ENCODE results near the gene SAC3D1. TPM values are rescaled to one million over a fixed set of nuclear protein-coding genes. Genes with fewer than 3 reads are reported as not detected.
A peak's percentile ranks its signal among the peaks of the same experiment; 100 is the strongest.

The SAC3D1 gene
- total RNA-seq, 1 donor from 2014 or later = 12.6 TPM

DNA sequence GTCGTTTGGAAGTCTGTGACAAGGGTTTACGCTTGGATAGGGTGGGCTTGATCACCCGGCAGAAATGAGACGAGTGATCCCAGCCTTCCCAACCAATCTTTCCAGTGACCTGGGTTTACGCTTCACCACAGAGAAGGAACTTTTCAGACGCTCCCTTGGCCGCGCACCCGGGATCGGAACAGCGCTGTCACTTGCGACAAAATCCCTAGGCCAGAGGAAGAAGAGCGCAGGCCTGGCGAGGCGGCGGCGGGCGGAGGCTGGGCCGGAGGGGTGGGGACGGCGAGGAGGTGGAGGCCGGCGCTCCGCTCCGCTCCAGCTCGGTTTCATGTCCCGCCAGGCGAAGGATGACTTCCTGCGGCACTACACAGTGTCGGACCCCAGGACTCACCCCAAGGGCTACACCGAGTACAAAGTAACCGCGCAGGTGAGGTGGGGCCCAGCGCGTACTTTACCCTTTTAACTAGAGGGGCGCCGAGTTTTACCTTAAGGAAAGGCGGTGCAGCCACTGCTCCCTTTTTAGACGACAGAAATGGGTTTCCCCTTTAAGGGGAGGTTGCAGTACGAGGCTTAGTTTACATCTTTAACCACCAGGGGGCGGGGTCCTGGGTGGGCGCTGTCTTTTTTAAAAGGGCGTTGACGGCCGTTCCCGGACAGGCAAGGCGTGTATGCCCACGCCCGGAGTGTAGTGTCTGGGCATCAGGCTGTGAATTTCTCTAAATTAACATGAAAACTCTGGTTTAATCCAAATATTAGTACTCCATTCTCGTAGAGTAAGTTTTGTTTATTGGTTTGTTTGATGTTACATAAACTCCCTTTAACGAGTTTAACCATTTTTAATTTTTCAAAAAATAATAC lies 13.6 kb upstream of the SAC3D1 start, which contains the start of gene SNX15:
Gene SNX15 (plus strand): TSS at position 227 of the 855 bp plus-strand sequence. CDS start 99 bp downstream, at position 326.
- Histone ChIP-seq H3K27ac (peak within 1 kb of the TSS; percentile 83), H3K4me1 (peaks cover 21% of the 10 kb centered on the region), H3K9me3 (no peaks in the 10 kb centered on the region), H3K4me3 (peak within 1 kb of the TSS; percentile 63), H3K36me3 (peaks cover 15% of the 10 kb centered on the region), H3K27me3 (ENCODE audit: low read depth) (no peaks in the 10 kb centered on the region)
- TF ChIP-seq, protein P1, sequence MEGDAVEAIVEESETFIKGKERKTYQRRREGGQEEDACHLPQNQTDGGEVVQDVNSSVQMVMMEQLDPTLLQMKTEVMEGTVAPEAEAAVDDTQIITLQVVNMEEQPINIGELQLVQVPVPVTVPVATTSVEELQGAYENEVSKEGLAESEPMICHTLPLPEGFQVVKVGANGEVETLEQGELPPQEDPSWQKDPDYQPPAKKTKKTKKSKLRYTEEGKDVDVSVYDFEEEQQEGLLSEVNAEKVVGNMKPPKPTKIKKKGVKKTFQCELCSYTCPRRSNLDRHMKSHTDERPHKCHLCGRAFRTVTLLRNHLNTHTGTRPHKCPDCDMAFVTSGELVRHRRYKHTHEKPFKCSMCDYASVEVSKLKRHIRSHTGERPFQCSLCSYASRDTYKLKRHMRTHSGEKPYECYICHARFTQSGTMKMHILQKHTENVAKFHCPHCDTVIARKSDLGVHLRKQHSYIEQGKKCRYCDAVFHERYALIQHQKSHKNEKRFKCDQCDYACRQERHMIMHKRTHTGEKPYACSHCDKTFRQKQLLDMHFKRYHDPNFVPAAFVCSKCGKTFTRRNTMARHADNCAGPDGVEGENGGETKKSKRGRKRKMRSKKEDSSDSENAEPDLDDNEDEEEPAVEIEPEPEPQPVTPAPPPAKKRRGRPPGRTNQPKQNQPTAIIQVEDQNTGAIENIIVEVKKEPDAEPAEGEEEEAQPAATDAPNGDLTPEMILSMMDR (IDR thresholded peaks at IDR 0.05) = peak; percentile 81
- intact Hi-C loops (cut with DNase I) = no loop called here
- ATAC-seq (peak; percentile 98 to 99), DNase-seq (peak; percentile 93)

DNA sequence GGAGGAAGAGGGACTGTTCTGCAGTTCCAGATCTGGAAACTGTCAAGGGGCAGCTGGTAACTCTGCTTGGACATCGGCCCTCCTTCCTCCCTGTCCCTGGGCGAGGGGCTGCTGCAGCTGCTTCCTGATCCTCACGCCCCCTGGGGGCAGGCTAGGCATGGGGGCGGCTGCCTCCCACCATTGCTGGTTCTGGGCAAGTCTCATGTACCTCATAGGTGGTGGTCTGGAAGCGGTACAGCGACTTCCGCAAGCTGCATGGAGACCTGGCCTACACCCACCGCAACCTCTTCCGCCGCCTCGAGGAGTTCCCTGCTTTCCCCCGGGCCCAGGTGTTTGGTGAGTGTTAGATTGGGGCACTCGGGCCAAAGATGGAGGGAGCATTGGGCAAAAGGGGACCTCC lies 8.8 kb upstream of the SAC3D1 start:
- DNase-seq (no peak), ATAC-seq (no peak)
- TF ChIP-seq, protein P1 (IDR thresholded peaks at IDR 0.05) = no peak
- intact Hi-C loops (cut with DNase I) = no loop called here
- peaks cover 15% of the 10 kb centered on the region for H3K4me1 ChIP-seq
- H3K9me3 ChIP-seq = no peaks in the 10 kb centered on the region
- peaks cover 62% of the 10 kb centered on the region for H3K36me3 ChIP-seq
- no peak overlapping the region for H3K4me3 ChIP-seq
- H3K27me3 ChIP-seq (ENCODE audit: low read depth) = no peaks in the 10 kb centered on the region
- no peak overlapping the region for H3K27ac ChIP-seq

DNA sequence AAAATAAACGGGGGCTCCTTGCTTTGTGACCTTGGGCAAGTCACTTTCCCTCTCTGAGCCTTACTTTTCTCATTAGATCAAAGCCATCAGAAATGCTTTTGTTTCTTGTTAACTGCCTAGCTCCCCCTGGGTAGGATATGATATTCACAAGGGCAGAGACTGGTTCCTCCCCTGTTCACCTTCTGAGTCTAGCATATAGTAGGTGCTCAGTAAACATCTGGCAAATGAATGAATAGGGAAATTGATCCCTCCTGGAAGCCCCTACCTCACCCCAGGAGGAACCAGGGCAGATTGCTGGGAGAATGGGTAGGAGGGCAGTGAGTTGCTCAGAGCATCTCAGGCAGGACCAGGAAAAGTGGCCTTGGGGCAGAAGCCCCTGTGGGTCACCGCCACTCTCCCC lies 6.6 kb upstream of the SAC3D1 start:
- ATAC-seq = no peak
- Histone ChIP-seq H3K36me3 (peaks cover 79% of the 10 kb centered on the region), H3K27me3 (ENCODE audit: low read depth) (no peaks in the 10 kb centered on the region), H3K27ac (no peak overlapping the region), H3K4me3 (no peak overlapping the region), H3K4me1 (no peaks in the 10 kb centered on the region), H3K9me3 (no peaks in the 10 kb centered on the region)
- no peak for DNase-seq
- intact Hi-C loops (cut with DNase I) = no loop called here
- TF ChIP-seq, protein P1 (IDR thresholded peaks at IDR 0.05) = no peak

DNA sequence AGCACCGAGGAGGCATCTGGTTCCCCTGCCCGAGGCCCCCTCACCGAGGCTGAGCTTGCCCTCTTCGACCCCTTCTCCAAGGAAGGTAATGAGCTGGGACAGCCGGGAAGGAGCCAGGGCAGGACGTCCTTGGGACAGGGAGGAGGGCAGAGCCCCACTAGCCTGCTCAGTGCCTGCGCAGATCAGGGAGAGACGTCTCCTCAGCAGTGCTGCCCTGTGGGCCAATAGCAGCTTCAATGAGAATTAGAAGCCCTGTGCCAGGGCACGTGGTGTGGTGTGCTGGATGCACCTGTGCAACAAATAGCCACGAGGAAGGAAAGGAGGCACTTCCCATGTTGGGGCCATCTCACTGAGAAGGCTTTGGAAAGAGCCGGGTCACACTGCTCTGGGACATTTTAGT lies 5.4 kb upstream of the SAC3D1 start:
- DNase-seq (no peak), ATAC-seq (no peak)
- Histone ChIP-seq H3K4me3 (no peak overlapping the region), H3K36me3 (peaks cover 83% of the 10 kb centered on the region), H3K27ac (no peak overlapping the region), H3K4me1 (peaks cover 5% of the 10 kb centered on the region), H3K9me3 (no peaks in the 10 kb centered on the region), H3K27me3 (ENCODE audit: low read depth) (no peaks in the 10 kb centered on the region)
- TF ChIP-seq, protein P1 (IDR thresholded peaks at IDR 0.05) = no peak
- intact Hi-C loops (cut with DNase I) = no loop called here

DNA sequence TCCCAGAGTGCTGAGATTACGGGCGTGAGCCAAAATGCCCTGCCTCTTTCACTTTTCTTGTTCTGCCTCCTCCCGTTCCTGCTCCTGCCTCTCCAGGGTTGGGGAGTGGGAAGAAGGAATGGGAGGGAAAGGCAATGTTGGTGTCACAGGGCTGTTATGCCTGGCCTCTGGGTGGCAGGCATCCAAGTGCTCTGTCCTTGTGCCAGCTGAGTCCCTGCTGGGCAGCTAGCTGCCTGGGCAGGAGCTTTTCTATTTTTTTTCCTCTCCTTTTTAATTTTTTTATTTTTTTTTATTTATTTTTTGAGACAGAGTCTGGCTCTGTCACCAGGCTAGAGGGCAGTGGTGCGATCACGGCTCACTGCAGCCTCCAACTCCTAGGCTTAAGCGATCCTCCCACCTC lies 4.1 kb upstream of the SAC3D1 start:
- peak; percentile 71 for DNase-seq
- no peak for ATAC-seq
- Histone ChIP-seq H3K4me1 (peaks cover 10% of the 10 kb centered on the region), H3K27ac (no peak overlapping the region), H3K4me3 (no peak overlapping the region), H3K27me3 (ENCODE audit: low read depth) (no peaks in the 10 kb centered on the region), H3K9me3 (no peaks in the 10 kb centered on the region), H3K36me3 (peaks cover 73% of the 10 kb centered on the region)
- intact Hi-C loops (cut with DNase I) = no loop called here
- TF ChIP-seq, protein P1 (IDR thresholded peaks at IDR 0.05) = no peak
